AG08395 (cell line): ENCODE measurements around the gene EPB41.
"Not testable (repeated sequence)": the region's sequence is repeated elsewhere in the genome, so short reads cannot be mapped to it uniquely, and the experiment has no call there.

Experiments
- DNase-seq: peaks from one replicate; pipeline ENCODE4 v3.0.0; 2012; ENCODE audit warnings: mixed read lengths, low spot score

Gene EPB41

GRCh38 chr1:29112705-29113412, 198.5 kb downstream of the EPB41 start:
- DNase-seq = no peak

DNA sequence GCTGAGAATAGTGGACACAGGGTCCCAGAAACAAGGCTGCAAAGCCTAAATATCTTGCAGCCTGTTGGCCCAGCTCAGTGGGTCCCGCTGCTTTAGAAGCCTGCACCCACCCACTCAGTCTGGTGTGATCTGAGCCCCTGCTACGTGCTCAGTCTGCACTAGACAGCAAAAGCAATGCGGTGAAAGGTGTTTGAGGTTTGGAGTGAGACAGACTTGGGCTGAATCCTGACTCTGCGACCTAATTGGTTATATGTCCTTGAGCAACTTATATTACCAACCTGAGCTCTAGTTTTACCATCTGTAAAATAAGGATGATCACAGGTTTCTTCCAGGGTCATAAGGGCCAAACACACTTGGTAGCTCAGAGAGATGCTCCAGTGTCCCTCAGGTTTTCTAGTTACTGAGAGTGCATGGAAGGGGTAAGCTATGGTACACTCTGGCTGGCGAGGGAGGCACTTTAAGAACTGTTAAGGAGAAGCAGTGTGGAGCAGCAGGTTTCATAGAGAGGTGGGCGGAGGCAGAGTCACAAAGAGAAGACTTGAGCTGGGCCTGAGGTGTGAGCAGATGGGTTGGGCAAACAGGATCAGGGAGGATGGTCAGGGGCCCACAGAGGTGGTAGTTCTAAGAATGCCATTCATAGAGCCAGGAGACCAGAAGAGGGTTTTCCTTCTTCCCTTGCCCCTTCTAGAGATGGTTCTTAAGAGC, 199.2 kb downstream of the EPB41 start:
- no peak for DNase-seq

DNA sequence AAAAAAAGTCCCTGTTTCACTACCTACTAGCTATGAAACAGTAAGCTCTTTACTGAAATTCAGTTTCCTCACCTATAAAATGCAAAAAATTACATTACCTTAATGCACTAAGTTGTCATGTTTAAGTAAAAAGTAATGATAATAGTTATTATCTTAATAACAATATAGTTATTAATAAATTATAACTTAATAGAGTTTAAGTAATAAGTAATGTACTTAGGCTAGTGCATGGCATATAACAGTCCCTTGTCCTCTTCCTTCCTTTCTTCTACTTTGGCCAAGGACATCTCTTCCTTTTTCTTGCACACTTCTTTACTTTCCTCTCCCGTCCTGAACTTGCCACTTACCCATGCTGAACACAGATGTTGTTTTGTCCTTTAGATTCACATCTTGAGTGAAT, 200.3 kb downstream of the EPB41 start:
- DNase-seq = no peak

DNA sequence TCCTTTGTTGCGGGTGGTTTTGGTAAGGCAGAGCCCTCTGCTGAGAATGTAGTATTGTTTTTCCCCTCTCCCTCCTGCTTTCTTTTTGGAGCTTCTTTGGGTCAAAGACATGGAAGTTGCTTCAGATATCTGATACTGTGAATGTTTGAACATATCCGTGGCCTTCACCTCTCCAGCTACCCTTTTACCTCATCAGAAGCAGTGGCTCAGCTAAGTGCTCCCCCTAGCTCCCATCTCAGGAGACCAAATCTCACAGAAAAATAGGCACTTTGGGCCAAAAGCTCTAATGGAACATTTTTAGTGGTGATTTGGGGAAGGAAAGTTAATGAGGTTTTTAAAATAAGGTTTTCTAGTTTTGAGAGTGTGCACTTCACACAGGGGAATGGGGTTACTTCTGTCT, 203.0 kb downstream of the EPB41 start:
- DNase-seq = no peak

DNA sequence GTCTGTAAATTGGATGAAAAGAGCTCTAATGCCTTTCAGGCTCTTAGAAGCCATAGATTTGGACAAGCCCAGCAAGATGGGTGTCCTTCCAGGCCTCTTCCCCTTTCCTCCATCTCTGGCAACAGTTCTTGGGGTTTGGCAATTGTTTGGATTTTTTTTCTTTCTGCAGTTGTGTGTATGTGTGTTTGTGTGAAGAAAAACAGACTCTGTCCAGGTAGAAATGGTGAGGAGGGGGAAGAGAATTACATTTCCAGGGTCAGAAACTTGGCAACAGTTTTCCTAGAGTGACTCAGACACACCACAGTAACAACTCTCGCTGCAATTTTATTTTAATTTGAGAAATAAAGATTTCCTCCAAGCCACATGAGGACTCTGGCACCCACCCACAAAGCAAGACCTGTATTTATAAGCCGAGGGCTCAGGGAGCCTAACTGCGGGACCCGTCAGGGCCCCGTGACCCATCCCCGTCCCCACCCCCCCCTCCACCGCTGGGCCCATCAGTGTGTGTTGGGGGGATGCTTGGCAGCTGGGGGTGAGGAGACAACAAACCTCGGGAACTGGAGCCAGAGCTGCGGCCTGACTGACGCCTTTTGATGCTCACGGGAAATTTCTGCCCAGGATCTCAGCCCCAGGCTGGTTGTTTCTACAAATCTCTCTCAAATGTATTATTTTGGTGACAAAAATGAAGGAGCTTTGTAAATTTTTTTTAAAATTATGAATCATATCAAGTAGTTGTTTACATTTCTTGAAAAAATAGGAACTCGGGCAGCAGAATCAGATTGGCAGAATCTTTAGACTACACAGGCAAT, 205.0 kb downstream of the EPB41 start:
- no peak for DNase-seq

- no peak for DNase-seq
These were observed 206.0 kb downstream of the EPB41 start for GRCh38 chr1:29120367-29120766.

DNA sequence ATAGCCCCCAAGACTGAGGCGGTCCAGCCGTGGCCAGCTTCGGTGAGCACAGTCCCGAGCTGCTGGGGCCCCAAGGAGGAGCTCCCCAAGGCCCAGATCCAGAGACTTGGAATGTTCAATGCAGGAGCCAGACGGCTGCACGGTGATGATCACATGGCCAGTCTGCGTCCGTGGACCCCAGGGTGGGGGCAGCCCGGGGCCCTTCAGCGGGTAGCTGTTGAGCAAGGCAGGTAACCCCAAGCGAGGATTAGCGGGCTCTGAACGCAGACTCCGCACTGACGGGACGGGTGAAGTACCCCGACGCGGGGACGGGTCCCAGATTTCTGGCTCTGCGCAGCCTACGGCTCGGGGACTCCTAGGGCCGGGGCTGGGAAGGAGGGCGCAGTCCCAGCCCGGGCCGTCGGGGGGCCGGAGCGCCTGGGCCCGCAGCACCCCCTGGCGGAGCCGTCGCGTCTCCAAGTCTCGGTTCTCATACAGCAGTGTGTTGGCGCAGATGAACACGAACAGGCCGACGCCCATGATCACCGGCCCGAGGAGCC, 206.6 kb downstream of the EPB41 start:
- DNase-seq = peak; percentile 28

DNA sequence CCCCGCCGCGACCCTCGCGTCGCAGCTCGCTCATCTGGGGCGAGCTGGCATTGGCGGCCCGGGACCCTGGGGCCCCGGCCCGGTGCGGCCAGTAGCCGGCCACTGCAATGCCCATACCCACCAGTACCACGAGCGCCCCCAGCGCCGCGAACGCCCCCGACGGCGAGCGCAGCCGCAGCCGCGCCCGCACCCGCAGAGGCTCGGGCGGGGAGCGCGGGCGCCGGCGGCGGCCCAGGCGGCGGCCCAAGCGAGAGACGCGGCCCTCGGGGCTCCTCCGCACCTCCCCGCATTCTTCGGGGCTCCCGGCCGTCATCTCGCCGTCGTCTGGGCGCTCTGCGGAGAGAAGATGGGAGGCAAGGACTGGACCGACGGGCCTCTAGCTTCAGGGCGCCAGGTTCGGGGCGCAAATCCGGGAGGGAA, 207.2 kb downstream of the EPB41 start:
- no peak for DNase-seq

- peak; percentile 29 for DNase-seq
These were observed 207.7 kb downstream of the EPB41 start for GRCh38 chr1:29121936-29122681.

DNA sequence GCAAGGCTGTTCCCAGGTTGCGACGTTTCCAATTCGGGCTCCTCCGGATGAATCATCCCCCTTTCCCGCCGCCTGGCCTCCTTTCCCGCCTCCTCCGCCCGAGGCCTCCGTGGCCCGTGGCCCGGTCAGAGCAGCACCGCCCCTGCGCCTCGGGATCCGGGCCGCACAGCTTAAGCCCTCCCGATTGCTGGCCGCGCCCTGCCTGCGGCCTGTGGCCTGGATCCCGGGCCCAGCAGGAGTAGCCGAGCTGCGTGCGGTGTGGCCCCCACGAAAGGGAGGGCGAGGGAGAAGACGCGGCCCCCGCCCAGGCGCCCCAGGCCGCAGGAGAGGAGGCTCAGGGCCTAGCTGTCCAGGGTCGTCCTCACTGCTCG, 208.3 kb downstream of the EPB41 start:
- peak; percentile 92 for DNase-seq

GRCh38 chr1:29123053-29123886, 208.9 kb downstream of the EPB41 start:
- DNase-seq = peak; percentile 43

DNA sequence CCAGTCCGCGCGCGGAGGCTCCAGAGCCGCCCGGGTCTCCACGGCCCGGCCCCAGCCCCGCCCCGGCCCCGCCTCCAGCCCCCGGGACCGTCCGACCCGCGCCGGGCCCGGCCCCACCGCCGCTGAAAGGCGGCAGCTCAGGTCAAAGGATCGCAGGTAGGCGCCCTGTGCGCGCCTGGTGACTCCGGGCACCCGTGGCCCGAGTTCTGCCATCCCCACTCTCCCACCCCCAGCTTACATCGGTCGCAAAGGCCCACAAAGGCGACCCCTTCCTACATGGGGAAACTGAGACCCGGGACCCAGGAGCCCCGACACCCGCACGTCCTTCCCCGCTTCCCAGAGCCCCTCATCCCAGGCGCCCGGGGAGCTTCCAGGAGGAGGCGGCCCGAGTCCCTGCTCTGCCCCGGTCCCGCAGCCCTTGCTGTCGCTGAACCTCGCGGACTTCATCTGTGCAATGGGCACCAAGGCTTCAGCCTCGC, 209.6 kb downstream of the EPB41 start, which contains the start of gene TMEM200B:
Gene TMEM200B (minus strand): TSS at position 17 of the 479 bp plus-strand sequence. CDS start 2,075 bp downstream, outside the sequence.
- DNase-seq = peak; percentile 45

- DNase-seq = peak; percentile 94
These were observed 210.2 kb downstream of the EPB41 start for GRCh38 chr1:29124366-29125236.

GRCh38 chr1:29125237-29125641, 210.9 kb downstream of the EPB41 start:
- no peak for DNase-seq

- no peak for DNase-seq
These were observed 211.4 kb downstream of the EPB41 start for GRCh38 chr1:29125788-29126187.

- no peak for DNase-seq
These were observed 211.8 kb downstream of the EPB41 start for GRCh38 chr1:29126198-29126597.

GRCh38 chr1:29128739-29129138, 214.4 kb downstream of the EPB41 start:
- DNase-seq = no peak

DNA sequence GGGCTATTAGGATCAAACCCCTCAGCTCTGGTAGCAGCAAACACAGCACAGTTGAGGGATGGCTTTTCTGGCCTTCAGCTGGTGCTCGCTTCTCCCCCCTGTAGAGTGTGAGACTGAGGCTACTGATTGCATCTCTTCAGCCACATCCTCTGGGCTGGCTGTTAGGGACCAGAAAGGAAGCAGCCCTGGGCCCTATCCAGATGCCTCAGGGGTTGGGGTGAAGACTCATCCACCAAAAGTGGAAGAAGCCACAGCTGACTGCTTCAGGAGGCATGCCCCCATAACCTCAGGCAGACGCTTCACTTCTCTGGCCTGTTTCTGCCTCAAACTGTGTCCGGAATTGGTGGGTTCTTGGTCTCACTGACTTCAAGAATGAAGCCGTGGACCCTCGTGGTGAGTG, 215.5 kb downstream of the EPB41 start:
- DNase-seq = peak; percentile 52

- DNase-seq = not testable (repeated sequence)
These were observed 216.7 kb downstream of the EPB41 start for GRCh38 chr1:29131056-29131455.
